ENCODE data around the gene FREM2.

FREM2 gene

DNA sequence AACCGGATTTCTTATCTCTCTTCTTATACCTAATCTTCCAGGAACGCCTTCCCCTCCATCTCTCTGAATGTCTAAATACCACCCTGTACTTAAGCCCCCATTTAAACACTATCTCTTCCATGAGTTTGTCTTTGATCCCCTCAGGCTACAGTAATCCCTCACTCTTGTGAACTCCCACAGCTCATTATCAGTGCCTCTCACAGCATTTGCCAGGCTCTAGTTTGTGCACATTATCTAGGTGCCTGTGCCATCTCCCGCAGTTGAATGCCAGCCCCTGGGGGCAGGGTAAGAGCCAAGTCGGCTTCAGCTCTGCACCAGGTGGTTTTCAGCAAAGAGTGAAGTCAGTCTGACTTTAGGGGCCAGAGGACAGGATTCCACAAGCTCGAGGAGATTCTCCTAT is 71.4 kb downstream of the FREM2 start:
- TF ChIP-seq ZNF274 (IDR thresholded peaks at IDR 0.05; ENCODE audit: low read depth, low read length) = no peak

GRCh38 chr13:38759390-38759789 is 72.5 kb downstream of the FREM2 start:
- no peak overlapping the region for H3K4me3 ChIP-seq (ENCODE audit: low read length)

More for the DNA sequence above, 71.4 kb downstream of the FREM2 start:
- H3K4me3 ChIP-seq (ENCODE audit: low read length) = no peak overlapping the region

DNA sequence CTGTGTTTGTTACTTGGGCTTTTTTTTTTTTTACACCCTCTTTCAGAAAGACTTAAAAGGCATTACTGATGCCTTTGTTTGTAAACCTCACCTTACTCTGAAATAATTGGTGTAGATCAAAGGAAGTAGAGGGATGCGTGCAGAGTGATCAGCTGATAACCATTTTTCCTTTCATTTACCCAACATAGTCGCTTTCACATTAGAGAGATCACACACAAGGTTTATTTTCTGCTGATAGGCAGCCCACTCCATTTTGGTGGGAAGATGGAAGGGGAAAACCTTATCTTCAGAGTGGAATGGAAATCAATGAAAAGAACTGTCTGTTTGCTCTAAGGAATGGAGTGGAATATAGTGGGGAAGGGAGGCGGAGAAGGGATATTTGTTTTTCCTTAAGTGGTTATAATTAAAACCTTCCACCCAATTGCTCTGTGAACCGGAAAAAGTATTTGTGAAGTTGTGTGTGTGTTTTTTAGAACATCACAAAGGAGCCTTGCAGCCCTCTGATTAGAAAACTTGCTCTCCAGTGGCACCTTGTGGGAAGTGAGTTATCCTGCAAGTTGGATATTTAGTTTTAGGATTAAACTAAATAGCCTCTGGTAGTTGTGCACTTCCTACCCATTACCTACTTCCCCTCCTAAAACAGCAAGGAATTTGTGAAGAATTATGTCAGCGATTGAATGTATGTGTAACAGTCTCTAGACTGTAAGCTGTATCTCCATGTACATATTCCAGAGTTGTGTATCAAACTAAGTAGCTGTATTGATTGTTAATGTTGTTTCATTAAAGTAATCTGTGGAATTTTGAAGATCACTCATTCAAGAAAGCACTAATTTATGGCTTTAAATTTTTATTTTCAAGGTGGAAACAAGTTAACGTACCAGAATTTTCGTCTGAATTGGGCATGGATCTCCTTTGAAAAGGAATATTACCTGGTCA is 76.8 kb downstream of the FREM2 start:
- TF ChIP-seq ZNF274 (IDR thresholded peaks at IDR 0.05; ENCODE audit: low read depth, low read length) = no peak
- H3K4me3 ChIP-seq (ENCODE audit: low read length) = no peak overlapping the region

More at GRCh38 chr13:38759390-38759789, 72.5 kb downstream of the FREM2 start:
- TF ChIP-seq ZNF274 (IDR thresholded peaks at IDR 0.05; ENCODE audit: low read depth, low read length) = no peak

- no peak overlapping the region for H3K4me3 ChIP-seq (ENCODE audit: low read length)
- TF ChIP-seq ZNF274 (IDR thresholded peaks at IDR 0.05; ENCODE audit: low read depth, low read length) = no peak
These were observed 79.9 kb downstream of the FREM2 start for GRCh38 chr13:38766799-38767198.

DNA sequence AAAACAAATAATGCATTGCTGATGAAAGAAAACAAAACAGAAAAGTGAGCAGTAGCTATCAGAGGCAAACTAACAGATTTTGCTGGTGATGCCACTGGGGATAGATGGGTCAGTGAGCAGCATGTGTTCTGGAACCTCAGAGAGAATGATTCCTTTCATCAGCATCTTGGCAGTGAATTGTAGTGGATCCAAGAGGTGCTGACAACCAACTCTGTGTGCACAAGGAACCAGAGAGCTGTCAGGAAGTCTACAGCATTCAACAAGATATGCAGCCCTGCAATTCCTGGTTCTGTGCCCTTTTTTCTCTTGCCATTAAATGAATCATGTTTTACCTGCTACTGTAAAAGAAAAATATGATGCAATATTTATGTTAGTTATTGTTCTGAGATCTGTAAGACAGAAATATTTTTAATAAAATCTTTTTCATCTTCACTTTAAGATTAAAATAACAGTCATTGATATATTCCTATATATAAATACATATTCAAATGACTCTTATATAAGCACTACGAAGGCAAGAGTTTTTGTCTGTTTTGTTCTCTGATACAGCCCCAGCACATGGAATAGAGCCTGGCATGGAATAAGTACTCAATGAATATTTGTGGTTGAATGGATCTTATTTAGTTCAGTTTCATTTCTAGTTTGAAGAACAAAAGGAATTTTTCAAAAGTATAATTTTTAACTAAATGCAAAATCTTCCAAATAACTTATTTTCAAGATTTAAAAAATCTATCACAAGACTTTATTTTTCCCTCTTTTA is 80.8 kb downstream of the FREM2 start:
- no peak overlapping the region for H3K4me3 ChIP-seq (ENCODE audit: low read length)
- no peak for TF ChIP-seq ZNF274 (IDR thresholded peaks at IDR 0.05; ENCODE audit: low read depth, low read length)

GRCh38 chr13:38769526-38769925 is 82.6 kb downstream of the FREM2 start:
- H3K4me3 ChIP-seq (ENCODE audit: low read length) = no peak overlapping the region
- no peak for TF ChIP-seq ZNF274 (IDR thresholded peaks at IDR 0.05; ENCODE audit: low read depth, low read length)

DNA sequence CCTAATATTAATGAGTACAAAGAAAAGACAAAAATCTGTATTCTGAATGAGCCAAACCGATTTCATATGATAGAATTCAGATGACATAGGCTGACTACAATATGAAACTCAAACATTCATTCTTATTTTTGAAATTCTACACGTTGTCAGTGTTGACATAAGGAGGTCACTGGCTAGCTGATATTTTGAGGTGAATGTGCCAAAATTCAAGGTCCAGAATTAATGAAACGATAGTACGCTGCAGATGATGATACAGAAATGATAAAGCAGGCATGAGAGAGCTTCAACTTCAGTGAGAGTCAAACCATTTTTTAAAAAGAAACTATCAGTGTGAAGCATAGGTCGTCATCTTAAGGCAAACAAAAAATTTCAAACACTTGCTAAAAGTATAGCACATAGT is 88.2 kb downstream of the FREM2 start:
- no peak for TF ChIP-seq ZNF274 (IDR thresholded peaks at IDR 0.05; ENCODE audit: low read depth, low read length)
- H3K4me3 ChIP-seq (ENCODE audit: low read length) = no peak overlapping the region

DNA sequence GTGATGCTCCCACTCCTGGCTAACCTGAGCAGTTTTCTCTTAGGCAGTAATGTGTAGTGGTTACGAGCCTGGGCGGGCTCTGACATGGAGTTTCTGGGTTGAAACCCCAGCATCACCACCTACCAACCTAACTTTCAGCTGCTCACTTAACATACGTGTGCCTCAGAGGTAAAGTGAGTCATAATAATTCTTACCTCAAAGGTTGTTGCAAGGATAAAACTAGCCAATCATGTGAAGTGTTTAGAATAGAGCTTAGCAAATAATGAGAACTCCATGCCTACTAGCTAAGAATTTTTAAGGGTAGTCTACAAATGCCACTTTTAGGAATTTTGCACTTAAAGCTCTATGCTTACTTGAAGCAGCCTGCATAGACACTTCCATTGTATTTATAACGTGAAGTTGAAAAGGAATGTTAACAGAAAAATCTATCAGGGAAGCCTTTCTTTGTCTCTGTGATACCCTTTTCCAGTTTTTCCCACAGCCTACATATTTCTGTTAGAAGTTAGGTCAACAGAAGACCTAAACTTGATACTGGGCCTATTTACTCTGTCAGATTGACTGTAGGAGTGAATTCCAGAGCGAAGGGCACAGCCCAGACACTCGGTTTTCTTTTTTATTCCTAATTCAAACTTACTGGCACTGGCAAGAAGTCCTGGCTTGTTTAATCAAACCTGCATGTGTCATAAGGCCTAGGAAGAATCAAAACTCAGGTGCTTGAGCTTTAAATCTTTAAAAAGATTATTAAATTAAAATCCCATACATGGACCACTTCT is 90.7 kb downstream of the FREM2 start:
- TF ChIP-seq ZNF274 (IDR thresholded peaks at IDR 0.05; ENCODE audit: low read depth, low read length) = no peak
- no peak overlapping the region for H3K4me3 ChIP-seq (ENCODE audit: low read length)

DNA sequence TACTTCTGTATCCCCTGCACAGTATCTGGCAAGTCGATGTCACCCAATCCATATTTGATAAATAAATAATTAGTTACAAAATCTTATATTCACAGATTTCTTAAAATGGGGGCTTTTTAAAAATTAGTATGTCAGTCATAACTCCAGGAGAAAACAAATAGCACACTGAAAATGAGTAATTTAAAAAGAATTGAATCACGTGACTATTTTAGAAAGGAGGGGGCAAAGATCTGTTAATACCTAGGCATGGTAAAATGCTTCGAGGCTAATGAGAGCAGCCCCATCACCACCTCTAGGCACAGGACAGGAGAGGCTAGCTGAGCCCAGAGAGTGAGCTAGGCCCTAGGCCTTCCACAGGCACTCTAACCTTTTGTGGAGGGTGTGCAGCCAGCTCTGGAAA is 94.7 kb downstream of the FREM2 start:
- no peak overlapping the region for H3K4me3 ChIP-seq (ENCODE audit: low read length)
- TF ChIP-seq ZNF274 (IDR thresholded peaks at IDR 0.05; ENCODE audit: low read depth, low read length) = no peak

- no peak overlapping the region for H3K4me3 ChIP-seq (ENCODE audit: low read length)
- no peak for TF ChIP-seq ZNF274 (IDR thresholded peaks at IDR 0.05; ENCODE audit: low read depth, low read length)
These were observed 97.4 kb downstream of the FREM2 start for GRCh38 chr13:38784036-38784880.

GRCh38 chr13:38785042-38785441 is 98.2 kb downstream of the FREM2 start:
- TF ChIP-seq ZNF274 (IDR thresholded peaks at IDR 0.05; ENCODE audit: low read depth, low read length) = no peak
- H3K4me3 ChIP-seq (ENCODE audit: low read length) = no peak overlapping the region

DNA sequence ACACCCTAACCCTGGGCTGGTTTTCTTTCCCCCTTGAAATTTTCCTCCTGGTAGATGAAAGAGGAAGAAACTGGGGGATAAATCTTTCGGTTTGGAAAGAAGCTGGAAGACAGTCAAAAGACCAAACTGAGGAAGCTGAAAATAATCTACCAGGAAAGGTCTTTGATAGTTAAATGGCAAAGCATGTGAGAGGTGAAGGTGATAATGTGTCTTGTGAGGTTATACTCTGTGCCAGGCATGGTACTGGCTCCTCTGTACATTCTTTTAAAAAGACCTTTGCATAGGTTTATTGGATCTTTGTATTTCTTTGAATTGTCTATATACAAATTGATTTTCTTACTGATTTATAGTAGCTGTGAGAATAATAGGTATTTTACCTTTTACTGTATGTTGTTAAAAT is 98.6 kb downstream of the FREM2 start:
- TF ChIP-seq ZNF274 (IDR thresholded peaks at IDR 0.05; ENCODE audit: low read depth, low read length) = no peak
- no peak overlapping the region for H3K4me3 ChIP-seq (ENCODE audit: low read length)

DNA sequence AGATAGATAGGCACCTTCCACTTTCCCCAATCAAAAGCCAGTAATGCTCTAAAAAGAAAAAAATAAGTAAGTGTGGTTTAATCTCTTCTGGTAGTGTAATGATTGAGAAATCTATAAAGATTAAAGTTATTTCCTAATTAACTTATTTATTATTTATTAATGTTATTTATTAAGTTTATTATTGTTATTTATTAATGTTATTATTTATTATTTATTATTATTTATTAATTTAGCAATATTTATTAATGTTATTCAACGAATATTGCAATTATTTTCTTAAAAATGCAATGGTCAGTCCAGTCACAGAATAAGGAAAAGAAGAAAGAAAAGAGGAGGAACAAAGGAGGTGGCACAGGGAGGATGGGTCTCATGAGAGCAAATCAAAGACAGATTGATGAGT is 100.7 kb downstream of the FREM2 start:
- H3K4me3 ChIP-seq (ENCODE audit: low read length) = no peak overlapping the region
- TF ChIP-seq ZNF274 (IDR thresholded peaks at IDR 0.05; ENCODE audit: low read depth, low read length) = no peak
